SHP77 (cell line): ENCODE data around the gene DHRS2.
"Not testable (repeated sequence)": the region's sequence is repeated elsewhere in the genome, so short reads cannot be mapped to it uniquely, and the experiment has no call there.

Experiments
- DNase-seq, 2 experiments: peaks; one replicate each; lab custom pipeline; 2025; lab: John Stamatoyannopoulos, UW

The DHRS2 gene

DNA sequence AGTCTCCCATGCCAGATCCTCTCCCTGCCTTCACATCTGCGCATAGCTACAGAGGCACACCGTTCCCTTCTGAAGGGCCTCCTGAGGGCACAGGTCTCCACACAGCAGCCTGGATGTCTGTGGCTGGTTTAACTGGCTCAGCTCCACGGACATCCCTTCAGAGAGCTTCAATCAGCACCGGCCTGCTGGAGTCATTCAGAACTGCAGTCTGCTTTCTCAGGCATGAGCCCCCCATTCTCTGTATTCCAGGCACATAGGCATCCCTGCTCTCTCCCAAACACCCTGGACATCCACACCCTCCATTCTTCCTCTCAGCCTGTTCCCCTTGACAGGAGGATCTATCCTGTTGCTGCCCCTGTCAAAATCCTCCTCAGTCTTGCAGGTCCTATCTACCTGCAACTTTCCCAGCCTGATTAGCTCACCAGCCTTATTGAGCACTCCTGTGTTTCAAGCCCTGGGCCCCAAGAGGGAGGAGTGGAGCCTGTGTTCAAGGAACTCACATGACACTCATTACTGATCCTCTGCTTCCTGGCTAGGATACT is 2.9 kb upstream of the DHRS2 start:
- no peak for DNase-seq

- DNase-seq = not testable (repeated sequence)
Observed at GRCh38 chr14:23634698-23635412, 1.3 kb upstream of the DHRS2 start.

GRCh38 chr14:23637312-23637654 is 1.1 kb downstream of the DHRS2 start:
- DNase-seq = not testable (repeated sequence)

- not testable (repeated sequence) for DNase-seq
Observed at GRCh38 chr14:23637655-23638413, 1.7 kb downstream of the DHRS2 start.

DNA sequence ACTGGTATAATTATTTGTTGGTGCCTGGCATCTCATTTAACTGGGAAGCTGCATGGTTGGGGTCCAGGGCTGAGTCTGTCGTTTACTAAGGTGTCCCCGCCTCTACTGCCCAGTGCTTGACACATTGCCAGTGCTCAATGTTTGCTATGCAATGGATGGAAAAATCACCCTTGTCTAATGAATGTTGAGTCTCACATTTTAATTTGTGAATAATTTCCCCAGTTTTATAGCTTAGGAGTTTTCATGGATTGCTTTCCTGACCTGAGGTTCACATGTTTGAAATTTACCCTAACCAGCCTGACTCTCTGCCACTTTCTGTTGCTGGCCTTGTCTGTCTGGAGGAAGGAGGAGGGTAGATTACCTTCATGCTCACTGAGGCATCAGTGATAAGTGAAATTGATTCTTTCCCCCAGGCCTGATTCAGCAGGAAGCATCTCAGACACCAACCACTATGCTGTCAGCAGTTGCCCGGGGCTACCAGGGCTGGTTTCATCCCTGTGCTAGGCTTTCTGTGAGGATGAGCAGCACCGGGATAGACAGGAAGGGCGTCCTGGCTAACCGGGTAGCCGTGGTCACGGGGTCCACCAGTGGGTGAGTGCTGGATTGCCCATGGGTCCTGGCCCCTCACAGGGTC is 2.4 kb downstream of the DHRS2 start:
- no peak for DNase-seq

DNA sequence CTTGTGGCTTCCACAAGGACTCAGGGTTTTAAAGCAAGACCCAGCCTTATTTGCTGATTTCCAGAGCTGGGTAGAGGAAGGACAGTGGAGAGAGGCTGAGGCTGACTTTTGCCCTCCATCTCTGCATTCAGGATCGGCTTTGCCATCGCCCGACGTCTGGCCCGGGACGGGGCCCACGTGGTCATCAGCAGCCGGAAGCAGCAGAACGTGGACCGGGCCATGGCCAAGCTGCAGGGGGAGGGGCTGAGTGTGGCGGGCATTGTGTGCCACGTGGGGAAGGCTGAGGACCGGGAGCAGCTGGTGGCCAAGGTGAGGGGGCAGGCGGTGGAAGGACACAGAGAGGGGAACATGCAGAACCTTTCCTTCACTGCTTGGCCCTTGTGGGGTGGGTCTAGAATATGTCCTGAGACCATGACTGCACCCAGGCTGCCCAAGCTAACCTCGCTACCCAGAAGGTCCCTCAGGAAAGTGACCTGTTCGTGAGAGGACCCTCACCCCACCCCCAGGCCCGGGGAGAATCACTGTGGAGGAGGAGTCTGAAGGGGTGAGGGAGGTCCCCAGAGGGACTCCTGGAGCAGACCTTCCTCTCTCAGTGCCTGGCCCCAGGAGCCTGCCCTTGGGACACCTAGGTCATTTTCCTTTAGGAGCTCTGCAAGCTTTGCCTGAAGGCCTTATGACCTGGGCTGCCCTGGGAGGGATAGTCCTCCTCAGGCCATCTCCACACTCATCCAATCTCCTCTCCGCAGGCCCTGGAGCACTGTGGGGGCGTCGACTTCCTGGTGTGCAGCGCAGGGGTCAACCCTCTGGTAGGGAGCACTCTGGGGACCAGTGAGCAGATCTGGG is 3.1 kb downstream of the DHRS2 start:
- no peak for DNase-seq

DNA sequence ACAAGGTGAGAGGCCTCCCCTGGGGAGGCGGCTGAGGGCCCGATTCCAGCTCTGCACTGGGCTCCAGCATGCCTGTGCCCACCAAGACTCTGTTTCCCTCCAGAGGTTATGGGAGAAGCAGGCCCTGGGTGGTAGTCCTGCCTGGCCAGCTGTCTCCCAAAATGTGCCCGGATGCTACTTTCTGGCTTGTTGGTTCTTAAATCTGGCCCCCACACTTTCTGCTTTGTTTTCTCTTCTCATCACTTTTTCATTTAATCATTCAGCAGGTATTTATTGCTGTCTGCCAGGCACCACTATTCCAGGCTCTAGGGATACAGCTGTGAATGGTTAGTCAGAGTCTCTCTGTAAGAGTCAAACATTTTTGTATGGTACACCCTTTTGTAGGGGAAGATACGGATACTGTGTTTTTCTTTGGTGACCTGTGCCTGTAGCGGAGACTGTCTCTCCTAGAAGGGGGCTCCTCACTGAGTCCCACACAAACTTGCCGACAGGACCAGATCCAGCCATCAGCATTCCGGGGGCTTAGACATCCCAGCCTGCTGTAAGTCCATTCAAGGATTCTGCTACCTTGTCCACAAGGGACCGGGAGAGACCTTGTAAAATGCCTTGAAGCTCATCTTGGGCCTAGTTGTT is 3.8 kb downstream of the DHRS2 start:
- no peak for DNase-seq

- DNase-seq = peak in 1 of 2 experiments; percentile 33
Observed at GRCh38 chr14:23640524-23641141, 4.5 kb downstream of the DHRS2 start.

GRCh38 chr14:23641180-23641914 is 5.2 kb downstream of the DHRS2 start:
- no peak for DNase-seq

- DNase-seq = no peak
Observed at GRCh38 chr14:23641915-23642588, 5.9 kb downstream of the DHRS2 start.

DNA sequence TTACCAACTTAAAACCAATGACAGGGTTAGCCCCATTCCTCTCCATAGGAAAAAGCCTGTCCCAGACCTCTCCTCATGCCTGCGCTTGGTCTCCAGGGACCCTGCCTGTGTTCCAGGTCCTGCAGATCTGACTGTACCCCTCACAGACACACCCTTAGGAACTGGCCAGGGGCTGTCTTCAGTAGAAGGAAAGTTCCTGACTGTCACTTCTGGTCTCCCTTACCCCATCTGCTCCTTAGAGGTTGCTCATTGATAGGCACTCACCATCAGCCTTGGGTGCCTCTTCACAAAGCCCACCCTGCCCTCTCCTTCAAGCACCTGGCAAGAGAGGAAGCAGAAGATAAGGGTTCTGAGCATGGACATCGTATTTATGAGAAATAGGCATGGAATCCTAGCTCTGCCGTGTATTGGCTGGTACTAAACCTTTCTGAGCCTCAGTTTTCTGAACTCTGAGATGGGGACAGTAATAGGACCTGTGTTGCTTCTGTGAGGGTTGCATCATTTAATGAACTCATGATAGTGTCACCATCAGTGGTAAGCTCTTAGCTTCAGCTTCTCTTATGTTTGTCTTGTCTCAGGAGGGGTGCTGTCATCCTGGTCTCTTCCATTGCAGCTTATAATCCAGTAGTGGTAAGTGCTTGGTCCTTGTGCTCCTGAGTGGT is 7.5 kb downstream of the DHRS2 start:
- no peak for DNase-seq

GRCh38 chr14:23644195-23644918 is 8.2 kb downstream of the DHRS2 start:
- DNase-seq = no peak

GRCh38 chr14:23644919-23645336 is 8.8 kb downstream of the DHRS2 start:
- DNase-seq = no peak

DNA sequence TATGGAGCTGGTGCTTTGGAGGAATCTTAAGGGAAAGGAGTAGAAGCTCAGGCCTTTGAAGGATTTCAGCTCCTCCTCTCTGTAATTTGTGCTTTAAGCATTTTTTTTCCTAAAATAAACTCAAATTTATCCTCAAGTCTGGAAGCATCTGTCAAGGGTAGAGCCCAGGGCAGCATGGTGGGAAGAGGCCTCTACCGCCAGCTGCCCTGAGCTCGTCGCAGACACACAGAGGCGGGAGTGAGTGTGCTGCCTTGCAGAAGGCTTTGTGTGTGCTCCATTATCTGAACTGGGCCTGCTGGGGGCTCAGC is 9.3 kb downstream of the DHRS2 start:
- no peak for DNase-seq

DNA sequence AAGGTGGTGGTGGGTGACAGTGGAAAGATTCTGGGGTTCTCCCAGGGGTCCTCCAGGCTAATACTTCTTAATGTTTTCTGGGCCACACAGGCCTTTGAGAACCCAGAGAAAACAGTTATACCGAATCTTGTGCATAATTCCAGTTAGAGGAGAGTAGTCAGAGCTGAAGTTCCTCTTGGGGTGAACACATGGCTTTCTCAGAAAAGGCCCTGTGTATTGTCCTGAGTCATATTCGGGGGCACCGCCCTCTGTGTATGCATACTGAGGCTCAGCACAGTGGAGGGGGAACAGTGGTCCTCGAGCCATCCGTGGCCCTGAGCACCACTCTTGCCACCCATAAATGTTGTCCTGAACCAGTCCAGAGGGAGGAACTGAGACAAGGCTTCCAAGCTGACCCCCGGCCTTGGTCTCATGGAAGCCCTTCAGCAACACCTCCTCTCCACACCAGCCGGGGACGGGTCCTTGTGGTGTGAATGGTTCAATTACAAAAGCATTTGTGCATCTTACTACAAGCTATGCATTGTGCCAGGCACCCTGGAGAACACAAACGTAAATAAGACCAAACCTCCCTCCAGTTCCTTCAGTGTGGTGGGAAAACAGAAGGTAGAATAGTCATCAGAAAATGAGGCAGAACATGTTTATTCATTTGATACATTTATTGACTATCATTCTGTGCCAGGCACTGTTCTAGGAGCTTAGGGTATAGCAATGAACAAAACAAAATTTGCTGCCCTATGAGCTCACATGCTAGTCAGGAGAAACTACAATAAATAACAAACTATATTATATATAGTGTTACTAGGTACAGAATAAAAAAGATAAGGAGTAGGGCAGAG is 9.9 kb downstream of the DHRS2 start:
- no peak for DNase-seq

- DNase-seq = no peak
Observed at GRCh38 chr14:23646648-23647549, 10.7 kb downstream of the DHRS2 start.

GRCh38 chr14:23647619-23648018 is 11.5 kb downstream of the DHRS2 start:
- DNase-seq = no peak
